ENCODE measurements around the gene UNKL. TPM values are rescaled to one million over a fixed set of nuclear protein-coding genes. Genes with fewer than 3 reads are reported as not detected.

Gene UNKL
- total RNA-seq, 1 experiment from 2014 or later: 18.8 TPM

DNA sequence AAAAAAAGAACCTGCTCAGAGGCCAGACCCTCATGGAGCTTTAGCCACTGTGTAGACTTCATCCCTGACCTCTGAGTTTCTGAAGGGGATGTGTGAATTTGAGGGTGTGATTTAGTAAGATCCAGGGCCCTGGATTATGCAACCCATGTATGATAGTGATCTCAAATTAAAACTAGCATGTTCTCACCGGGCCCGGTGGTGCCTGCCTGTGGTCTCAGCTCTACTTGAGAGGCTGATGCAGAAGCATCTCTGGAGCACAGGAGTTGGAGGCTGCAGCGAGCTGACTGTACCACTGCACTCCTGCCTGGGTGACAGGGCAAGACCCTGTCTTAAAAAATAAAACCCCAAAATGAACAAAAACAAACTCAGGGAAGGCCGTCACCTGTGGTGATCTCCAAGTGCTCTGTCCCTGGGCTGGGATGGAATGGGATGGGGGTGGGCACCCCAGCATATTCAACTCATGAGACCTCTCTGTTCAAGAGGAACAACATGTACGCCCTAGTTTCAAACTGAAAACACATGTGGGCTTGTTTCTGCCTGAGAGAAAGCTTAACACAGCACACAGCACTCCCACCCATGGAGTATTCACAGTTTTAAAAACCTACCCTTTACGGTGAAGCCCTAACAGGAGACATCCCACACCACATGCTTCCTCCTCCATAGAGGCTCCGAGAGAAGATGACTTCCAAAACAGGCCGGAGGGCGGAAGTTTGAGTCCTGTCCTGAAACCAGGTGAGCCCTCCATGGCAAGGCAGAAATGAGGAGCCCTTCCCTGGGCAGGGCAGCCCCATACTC, 32.7 kb downstream of the UNKL start:
- peaks cover 13% of the 10 kb centered on the region for H3K4me1 ChIP-seq (ENCODE audit: insufficient read depth, low read length)
- DNase-seq (no peak), ATAC-seq (no peak)
- H3K4me3 ChIP-seq (ENCODE audit: low read length): no peak overlapping the region
- intact Hi-C loops (cut with micrococcal nuclease): no loop called here
- no peak overlapping the region for H3K9ac ChIP-seq (ENCODE audit: low read length)
- no peaks in the 10 kb centered on the region for H3K9me3 ChIP-seq (ENCODE audit: low read length)
- CTCF ChIA-PET: no interaction called here
- H3F3A ChIP-seq (ENCODE audit: low read length, unreplicated experiment): no peaks in the 10 kb centered on the region
- TF ChIP-seq, protein P1, sequence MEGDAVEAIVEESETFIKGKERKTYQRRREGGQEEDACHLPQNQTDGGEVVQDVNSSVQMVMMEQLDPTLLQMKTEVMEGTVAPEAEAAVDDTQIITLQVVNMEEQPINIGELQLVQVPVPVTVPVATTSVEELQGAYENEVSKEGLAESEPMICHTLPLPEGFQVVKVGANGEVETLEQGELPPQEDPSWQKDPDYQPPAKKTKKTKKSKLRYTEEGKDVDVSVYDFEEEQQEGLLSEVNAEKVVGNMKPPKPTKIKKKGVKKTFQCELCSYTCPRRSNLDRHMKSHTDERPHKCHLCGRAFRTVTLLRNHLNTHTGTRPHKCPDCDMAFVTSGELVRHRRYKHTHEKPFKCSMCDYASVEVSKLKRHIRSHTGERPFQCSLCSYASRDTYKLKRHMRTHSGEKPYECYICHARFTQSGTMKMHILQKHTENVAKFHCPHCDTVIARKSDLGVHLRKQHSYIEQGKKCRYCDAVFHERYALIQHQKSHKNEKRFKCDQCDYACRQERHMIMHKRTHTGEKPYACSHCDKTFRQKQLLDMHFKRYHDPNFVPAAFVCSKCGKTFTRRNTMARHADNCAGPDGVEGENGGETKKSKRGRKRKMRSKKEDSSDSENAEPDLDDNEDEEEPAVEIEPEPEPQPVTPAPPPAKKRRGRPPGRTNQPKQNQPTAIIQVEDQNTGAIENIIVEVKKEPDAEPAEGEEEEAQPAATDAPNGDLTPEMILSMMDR (conservative IDR thresholded peaks at IDR 0.05; ENCODE audit: low read depth, low read length): no peak
- TF ChIP-seq EZH2phosphoT487 (IDR thresholded peaks at IDR 0.05; ENCODE audit: borderline replicate concordance, low read length) (no peak), EZH2 (IDR thresholded peaks at IDR 0.05; ENCODE audit: low read length, unreplicated experiment) (no peak)
- H3K79me2 ChIP-seq (ENCODE audit: low read length): peaks cover 26% of the 10 kb centered on the region
- H3K27me3 ChIP-seq (ENCODE audit: low read length): no peaks in the 10 kb centered on the region
- no peak overlapping the region for H3K27ac ChIP-seq (ENCODE audit: low read length)
- H3K9me2 ChIP-seq (replicated peaks; ENCODE audit: low read length): no peaks in the 10 kb centered on the region
- H3K36me3 ChIP-seq (ENCODE audit: low read depth, low read length): no peaks in the 10 kb centered on the region
- peaks cover 4% of the 10 kb centered on the region; the same call in 1 of the 2 replicates for H4K20me1 ChIP-seq (ENCODE audit: low read length)
- H2AFZ ChIP-seq (ENCODE audit: low read length): no peak overlapping the region
- POLR2A ChIA-PET (ENCODE audit: unreplicated experiment): no interaction called here
- H3K4me2 ChIP-seq (ENCODE audit: low read length): no peak overlapping the region
- BruUV-seq (replicated peaks): no TSS peak

DNA sequence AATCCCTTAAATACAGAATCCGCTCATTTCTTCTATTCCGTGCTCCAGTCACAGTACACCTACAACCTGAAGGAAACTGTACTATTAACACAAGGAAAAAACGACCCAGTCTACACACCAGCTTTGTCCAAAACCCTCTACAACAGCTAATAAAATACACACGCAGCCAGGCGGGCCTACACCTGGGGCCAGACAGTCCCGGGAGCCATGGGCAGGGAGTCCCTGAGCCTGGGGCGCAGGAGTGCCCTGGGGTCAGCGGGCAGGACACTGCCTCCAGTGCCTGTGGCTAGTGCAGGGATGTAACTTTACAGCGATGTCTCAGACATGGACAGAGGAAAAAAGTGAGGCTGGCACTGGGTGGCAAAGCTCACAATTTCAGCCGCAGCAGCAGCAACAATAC, 34.3 kb downstream of the UNKL start:
- Histone ChIP-seq H3K27me3 (ENCODE audit: low read length) (no peaks in the 10 kb centered on the region), H4K20me1 (ENCODE audit: low read length) (peaks cover 4% of the 10 kb centered on the region; the same call in 1 of the 2 replicates), H3K36me3 (ENCODE audit: low read depth, low read length) (no peaks in the 10 kb centered on the region), H3K9ac (ENCODE audit: low read length) (no peak overlapping the region), H3F3A (ENCODE audit: low read length, unreplicated experiment) (no peaks in the 10 kb centered on the region), H3K4me3 (ENCODE audit: low read length) (peak overlapping the region; percentile 67), H3K9me2 (replicated peaks; ENCODE audit: low read length) (no peaks in the 10 kb centered on the region), H2AFZ (ENCODE audit: low read length) (peak overlapping the region; percentile 27; the same call in 1 of the 2 replicates), H3K27ac (ENCODE audit: low read length) (no peak overlapping the region), H3K4me2 (ENCODE audit: low read length) (peak overlapping the region; percentile 87), H3K9me3 (ENCODE audit: low read length) (no peaks in the 10 kb centered on the region), H3K4me1 (ENCODE audit: insufficient read depth, low read length) (peaks cover 13% of the 10 kb centered on the region), H3K79me2 (ENCODE audit: low read length) (peaks cover 42% of the 10 kb centered on the region)
- ATAC-seq (no peak), DNase-seq (no peak)
- no TSS peak for BruUV-seq (replicated peaks)
- intact Hi-C loops (cut with micrococcal nuclease): no loop called here
- ChIA-PET POLR2A (ENCODE audit: unreplicated experiment) (no interaction called here), CTCF (no interaction called here)
- TF ChIP-seq, protein P1 (conservative IDR thresholded peaks at IDR 0.05; ENCODE audit: low read depth, low read length): no peak
- TF ChIP-seq EZH2phosphoT487 (IDR thresholded peaks at IDR 0.05; ENCODE audit: borderline replicate concordance, low read length) (no peak), EZH2 (IDR thresholded peaks at IDR 0.05; ENCODE audit: low read length, unreplicated experiment) (no peak)
